ENCODE data around the gene MEGF11. TPM values are rescaled to one million over a fixed set of nuclear protein-coding genes. Genes with fewer than 3 reads are reported as not detected.

Gene MEGF11
- total and polyA plus RNA-seq, 8 donors = 2.6 to 17.4 (median 9.9) TPM; not detected in 1

GRCh38 chr15:66041276-66041675, 212.3 kb downstream of the MEGF11 start:
- peaks cover 0 to 73% of the 10 kb centered on the region in 2 donors for H3K27me3 ChIP-seq
- intact Hi-C loops (cut with DNase I) = no loop called here
- no peak for ATAC-seq

GRCh38 chr15:66040211-66040892, 213.2 kb downstream of the MEGF11 start:
- Histone ChIP-seq H3K4me1 (no peaks in the 10 kb centered on the region), H3K27me3 (peaks cover 0 to 81% of the 10 kb centered on the region in 2 donors), H3K4me3 (no peak overlapping the region), H3K27ac (no peak overlapping the region), H3K36me3 (no peaks in the 10 kb centered on the region), H3K9me3 (no peaks in the 10 kb centered on the region)
- DNase-seq = no peak
- TF ChIP-seq CTCF (IDR thresholded peaks at IDR 0.05) = no peak
- no peak for ATAC-seq
- intact Hi-C loops (cut with DNase I) = no loop called here

More at GRCh38 chr15:66041276-66041675, 212.3 kb downstream of the MEGF11 start:
- Histone ChIP-seq H3K4me1 (no peaks in the 10 kb centered on the region), H3K4me3 (no peak overlapping the region), H3K27ac (no peak overlapping the region), H3K36me3 (no peaks in the 10 kb centered on the region), H3K9me3 (no peaks in the 10 kb centered on the region)
- no peak for DNase-seq
- no peak for TF ChIP-seq CTCF (IDR thresholded peaks at IDR 0.05)

- DNase-seq (no peak), ATAC-seq (no peak)
- Histone ChIP-seq H3K27me3 (peaks cover 0 to 75% of the 10 kb centered on the region in 2 donors), H3K4me3 (no peak overlapping the region), H3K36me3 (no peaks in the 10 kb centered on the region), H3K4me1 (no peaks in the 10 kb centered on the region), H3K27ac (no peak overlapping the region), H3K9me3 (no peaks in the 10 kb centered on the region)
- TF ChIP-seq CTCF (IDR thresholded peaks at IDR 0.05) = no peak
- intact Hi-C loops (cut with DNase I) = no loop called here
These were observed 214.3 kb downstream of the MEGF11 start for GRCh38 chr15:66039117-66039871.

- Histone ChIP-seq H3K27ac (no peak overlapping the region), H3K9me3 (peaks cover 0 to 1% of the 10 kb centered on the region in 2 donors), H3K4me1 (no peaks in the 10 kb centered on the region), H3K4me3 (no peak overlapping the region), H3K36me3 (no peaks in the 10 kb centered on the region), H3K27me3 (peaks cover 0 to 75% of the 10 kb centered on the region in 2 donors)
- intact Hi-C loops (cut with DNase I) = no loop called here
- TF ChIP-seq CTCF (IDR thresholded peaks at IDR 0.05) = no peak
- ATAC-seq (no peak), DNase-seq (no peak)
These were observed 215.0 kb downstream of the MEGF11 start for GRCh38 chr15:66038387-66039116.

- TF ChIP-seq CTCF (IDR thresholded peaks at IDR 0.05) = no peak
- H3K27me3 ChIP-seq = peaks cover 0 to 60% of the 10 kb centered on the region in 2 donors
- H3K4me3 ChIP-seq = no peak overlapping the region
- ATAC-seq (no peak), DNase-seq (no peak)
- no peaks in the 10 kb centered on the region for H3K4me1 ChIP-seq
- no peaks in the 10 kb centered on the region for H3K36me3 ChIP-seq
- H3K27ac ChIP-seq = no peak overlapping the region
- peaks cover 0 to 2% of the 10 kb centered on the region in 2 donors for H3K9me3 ChIP-seq
- intact Hi-C loops (cut with DNase I) = no loop called here
These were observed 216.7 kb downstream of the MEGF11 start for GRCh38 chr15:66036859-66037258.

All from left lung (tissue), 10 donors.